Duodenal mucosa (tissue), 2 donors: ENCODE data around the gene KRTAP1-4.
"Not testable (repeated sequence)": the region's sequence is repeated elsewhere in the genome, so short reads cannot be mapped to it uniquely, and the experiment has no call there.

Source experiments
- H3K27ac ChIP-seq: one replicate; pipeline ENCODE4 v1.7.0; 2013; ENCODE audit warnings: low read depth, low read length
- H3K27me3 ChIP-seq, 2 donors: one replicate each; pipeline ENCODE4 v1.7.0; 2013; ENCODE audit warnings: low read length in 2 of 2, control low read depth in 1 of 2; ENCODE audit not compliant: insufficient read depth in 2 of 2, control insufficient read depth in 1 of 2
- H3K36me3 ChIP-seq, 2 donors: one replicate each; pipeline ENCODE4 v1.7.0; 2013; ENCODE audit warnings: low read length in 2 of 2, control low read depth in 1 of 2; ENCODE audit not compliant: insufficient read depth in 2 of 2, control insufficient read depth in 1 of 2
- H3K4me1 ChIP-seq, 2 donors: one replicate each; pipeline ENCODE4 v1.7.0; 2013; ENCODE audit warnings: low read length in 2 of 2, control low read depth in 1 of 2; ENCODE audit not compliant: insufficient read depth in 2 of 2, control insufficient read depth in 1 of 2
- H3K4me3 ChIP-seq, 2 donors: one replicate each; pipeline ENCODE4 v1.7.0; 2013; ENCODE audit warnings: low read length in 2 of 2, low read depth in 1 of 2
- H3K9ac ChIP-seq, 2 donors: one replicate each; pipeline ENCODE4 v1.7.0; 2013; ENCODE audit warnings: low read length in 2 of 2, low read depth in 1 of 2
- H3K9me3 ChIP-seq, 2 donors: one replicate each; pipeline ENCODE4 v1.7.0; 2013; ENCODE audit warnings: low read length in 2 of 2, control low read depth in 1 of 2; ENCODE audit not compliant: control insufficient read depth in 1 of 2

Gene KRTAP1-4

DNA sequence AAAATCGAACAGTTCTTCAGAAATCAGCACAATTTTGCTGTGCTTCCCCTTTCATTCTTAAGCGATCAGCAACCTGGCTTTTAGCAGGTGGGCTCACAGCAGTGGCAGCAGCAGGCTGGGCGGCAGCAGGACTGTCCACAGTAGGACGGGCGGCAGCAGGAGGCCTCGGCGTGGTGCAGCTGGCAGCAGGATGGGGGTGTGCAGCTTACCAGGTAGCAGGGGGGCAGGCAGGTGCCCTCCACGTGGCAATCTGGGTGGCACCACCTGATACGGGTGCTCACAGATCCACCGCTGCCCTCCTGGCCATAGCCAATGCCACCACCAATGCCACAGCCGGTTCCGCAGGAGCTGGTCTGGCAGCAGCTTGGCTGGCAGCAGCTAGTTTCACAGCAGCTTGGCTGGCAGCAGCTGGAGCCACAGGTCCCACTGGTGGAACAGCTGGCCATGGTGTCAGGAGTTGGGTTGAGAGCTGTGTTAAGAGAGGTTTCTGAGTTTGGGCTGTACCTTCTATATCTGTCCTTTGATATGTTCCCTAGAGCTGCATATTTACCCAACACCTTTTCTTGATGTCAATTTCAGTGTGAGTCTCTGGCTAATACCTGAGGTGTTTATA lies at the start of gene KRTAP1-4:
Gene KRTAP1-4, minus strand, starts transcription at position 563 of the 613 bp plus-strand sequence. Its CDS starts 117 bp downstream, at position 446.
- Histone ChIP-seq H3K36me3 (no peaks in the 10 kb centered on the region), H3K9me3 (no peaks in the 10 kb centered on the region)

DNA sequence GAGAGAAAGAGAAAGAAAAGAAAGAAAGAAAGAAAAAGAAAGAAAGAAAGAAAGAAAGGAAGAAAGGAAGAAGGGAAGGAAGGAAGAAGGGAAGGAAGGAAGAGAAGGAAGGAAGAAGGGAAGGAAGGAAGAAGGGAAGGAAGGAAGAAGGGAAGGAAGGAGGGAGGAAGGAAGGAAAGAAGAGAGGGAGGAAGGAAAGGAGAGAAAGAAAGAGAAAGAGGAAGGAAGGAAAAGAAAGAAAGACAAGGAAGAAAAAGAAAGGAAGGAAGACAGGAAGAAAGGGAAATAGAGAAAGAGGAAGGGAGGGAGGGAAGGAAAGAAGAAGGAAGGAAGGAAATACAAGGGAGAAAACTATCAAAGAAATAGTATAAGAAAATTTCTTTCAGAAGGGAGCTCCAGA lies 46.8 kb upstream of the KRTAP1-4 start:
- H3K9me3 ChIP-seq = no peaks in the 10 kb centered on the region
- H3K4me1 ChIP-seq = no peaks in the 10 kb centered on the region
- H3K27ac ChIP-seq = no peak overlapping the region
- no peaks in the 10 kb centered on the region for H3K36me3 ChIP-seq
- H3K27me3 ChIP-seq = peaks cover 0 to 6% of the 10 kb centered on the region in 2 donors
- H3K9ac ChIP-seq = no peak overlapping the region
- no peak overlapping the region for H3K4me3 ChIP-seq

More for the DNA sequence above, at the start of gene KRTAP1-4:
- Histone ChIP-seq H3K27ac (no peak within 1 kb of the TSS), H3K4me3 (no peak within 1 kb of the TSS), H3K4me1 (no peaks in the 10 kb centered on the region), H3K9ac (no peak within 1 kb of the TSS), H3K27me3 (peaks cover 0 to 3% of the 10 kb centered on the region in 2 donors)

DNA sequence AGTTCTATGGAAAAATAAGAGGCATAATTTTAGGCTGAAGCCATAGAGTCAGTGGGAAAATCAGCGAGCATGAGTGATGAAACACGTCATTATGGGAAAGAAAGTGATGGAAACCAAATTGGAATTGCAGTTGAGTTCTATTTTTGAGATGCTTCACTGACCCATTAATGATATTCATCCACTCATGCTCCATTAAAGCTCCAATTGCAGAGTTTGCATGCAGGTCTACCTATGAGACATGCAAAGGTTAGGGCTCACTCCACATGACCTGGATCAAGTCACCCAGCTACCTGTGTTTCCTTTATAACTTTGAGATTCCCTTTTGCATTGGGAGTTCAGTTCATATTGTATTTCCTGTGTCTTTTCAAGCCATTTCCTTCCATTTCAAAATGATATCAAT lies 43.7 kb upstream of the KRTAP1-4 start:
- H3K27me3 ChIP-seq = peaks cover 0 to 6% of the 10 kb centered on the region in 2 donors
- H3K4me1 ChIP-seq = no peaks in the 10 kb centered on the region
- no peak overlapping the region for H3K4me3 ChIP-seq
- no peaks in the 10 kb centered on the region for H3K36me3 ChIP-seq
- no peaks in the 10 kb centered on the region for H3K9me3 ChIP-seq
- no peak overlapping the region for H3K9ac ChIP-seq
- H3K27ac ChIP-seq = no peak overlapping the region

GRCh38 chr17:41071606-41072360 lies 41.8 kb upstream of the KRTAP1-4 start:
- no peaks in the 10 kb centered on the region for H3K9me3 ChIP-seq
- H3K4me1 ChIP-seq = no peaks in the 10 kb centered on the region
- H3K9ac ChIP-seq = no peak overlapping the region
- H3K4me3 ChIP-seq = no peak overlapping the region
- H3K27ac ChIP-seq = no peak overlapping the region
- no peaks in the 10 kb centered on the region for H3K36me3 ChIP-seq
- H3K27me3 ChIP-seq = peaks cover 0 to 6% of the 10 kb centered on the region in 2 donors

DNA sequence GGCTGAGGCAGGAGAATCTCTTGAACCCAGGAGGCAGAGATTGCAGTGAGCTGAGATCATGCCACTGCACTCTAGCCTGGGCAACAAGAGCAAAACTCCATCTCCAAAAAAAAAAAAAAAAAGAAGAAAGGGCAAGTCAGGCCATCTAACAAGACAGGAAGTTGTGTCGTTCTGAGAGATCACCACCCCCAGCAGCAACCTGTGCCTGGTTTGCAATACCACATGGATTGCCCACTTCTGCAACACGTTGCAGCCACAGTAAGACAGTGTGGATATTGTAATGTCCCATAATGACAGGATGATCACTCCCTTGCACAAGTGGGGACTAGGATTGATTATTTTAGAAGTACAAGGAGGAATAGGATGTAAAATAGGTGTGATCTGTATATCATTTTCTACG lies 39.0 kb upstream of the KRTAP1-4 start:
- Histone ChIP-seq H3K9me3 (no peaks in the 10 kb centered on the region), H3K27ac (no peak overlapping the region), H3K27me3 (no peaks in the 10 kb centered on the region), H3K9ac (no peak overlapping the region), H3K36me3 (no peaks in the 10 kb centered on the region), H3K4me1 (no peaks in the 10 kb centered on the region), H3K4me3 (no peak overlapping the region)

DNA sequence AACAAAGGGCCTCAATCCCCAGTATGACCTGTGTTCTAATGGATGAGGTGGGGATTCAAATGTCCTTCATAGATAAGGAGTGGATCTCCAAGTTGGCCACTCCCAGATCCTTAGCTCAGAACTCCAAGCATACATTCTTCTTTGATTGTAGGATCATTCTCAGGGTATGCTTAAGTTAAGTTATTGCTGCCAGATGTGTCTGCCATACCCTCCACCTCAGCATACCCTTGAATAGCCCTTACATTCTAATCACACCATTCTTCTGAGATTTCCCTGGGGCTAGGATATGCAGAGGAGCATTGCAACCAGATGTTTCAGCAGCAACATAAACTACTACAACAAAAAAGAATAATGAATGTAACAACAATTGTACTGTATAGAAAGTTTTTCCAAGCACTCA lies 37.3 kb upstream of the KRTAP1-4 start:
- no peaks in the 10 kb centered on the region for H3K9me3 ChIP-seq
- H3K36me3 ChIP-seq = no peaks in the 10 kb centered on the region
- H3K27me3 ChIP-seq = peaks cover 0 to 5% of the 10 kb centered on the region in 2 donors
- no peak overlapping the region for H3K27ac ChIP-seq
- no peaks in the 10 kb centered on the region for H3K4me1 ChIP-seq
- H3K9ac ChIP-seq = no peak overlapping the region
- H3K4me3 ChIP-seq = no peak overlapping the region

- Histone ChIP-seq H3K27ac (no peak within 1 kb of the TSS), H3K9me3 (no peaks in the 10 kb centered on the region), H3K4me1 (no peaks in the 10 kb centered on the region), H3K4me3 (no peak within 1 kb of the TSS), H3K27me3 (peaks cover 0 to 10% of the 10 kb centered on the region in 2 donors), H3K36me3 (no peaks in the 10 kb centered on the region), H3K9ac (no peak within 1 kb of the TSS)
Observed at GRCh38 chr17:41065829-41066624, 36.0 kb upstream of the KRTAP1-4 start, which contains the start of gene KRTAP2-4. KRTAP2-4 (minus strand) TSS chr17:41065879; CDS start chr17:41065845, 34 bp downstream.

DNA sequence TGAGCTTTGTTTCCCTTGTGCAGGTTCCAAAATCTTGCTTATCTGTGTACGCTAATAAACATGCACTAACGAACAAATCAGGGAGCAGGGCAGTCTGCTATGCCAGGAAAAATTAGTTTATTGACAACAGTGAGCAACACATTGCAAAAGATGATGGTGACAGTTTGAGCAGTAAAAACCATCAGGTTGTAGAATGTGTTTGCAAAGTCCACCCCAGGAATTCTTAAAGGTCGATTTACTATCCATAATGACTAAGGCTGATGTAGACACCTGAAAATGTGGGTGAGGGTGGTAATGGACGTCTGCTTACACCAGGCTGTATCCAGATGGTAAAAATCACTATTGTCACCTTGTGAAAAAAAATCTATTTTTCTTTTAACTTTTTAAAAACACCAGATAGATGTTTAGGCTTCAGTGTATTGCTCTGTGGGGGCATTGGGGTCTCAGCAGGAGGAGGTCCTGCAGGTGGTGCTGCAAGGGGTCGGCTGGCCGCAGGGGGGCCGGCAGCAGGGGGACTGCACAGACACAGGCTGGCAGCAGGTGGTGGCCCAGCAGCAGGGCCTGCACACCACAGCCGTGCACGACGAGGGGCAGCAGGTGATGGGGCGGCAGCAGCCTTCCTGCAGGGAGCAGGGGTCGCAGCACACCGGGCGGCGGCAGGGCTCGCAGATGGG lies 35.2 kb upstream of the KRTAP1-4 start:
- not testable (repeated sequence) for H3K9ac ChIP-seq, H3K9me3 ChIP-seq, H3K4me3 ChIP-seq, H3K36me3 ChIP-seq, H3K4me1 ChIP-seq, H3K27ac ChIP-seq
- peaks cover 0 to 17% of the 10 kb centered on the region in 2 donors for H3K27me3 ChIP-seq

DNA sequence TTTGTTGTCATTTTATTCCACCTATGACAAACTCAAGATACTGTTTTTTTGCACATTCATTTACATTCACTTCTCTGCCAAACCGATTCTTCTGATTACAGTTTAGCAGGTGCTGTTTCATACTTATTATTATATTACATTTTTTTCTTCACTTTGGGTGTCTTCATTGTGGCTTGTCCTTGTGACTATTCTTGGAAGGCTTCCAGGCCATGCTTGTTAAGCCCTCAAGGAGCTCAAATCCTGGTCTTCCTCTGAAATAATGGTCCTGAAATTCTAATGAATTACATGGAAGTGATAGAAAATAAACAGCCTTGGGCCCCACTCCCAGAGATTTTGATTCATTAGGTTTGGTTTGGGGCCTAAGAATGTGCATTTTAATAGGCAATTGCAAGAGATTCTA lies 34.3 kb upstream of the KRTAP1-4 start:
- H3K4me1 ChIP-seq = no peaks in the 10 kb centered on the region
- H3K27ac ChIP-seq = no peak overlapping the region
- H3K27me3 ChIP-seq = peaks cover 0 to 17% of the 10 kb centered on the region in 2 donors
- no peaks in the 10 kb centered on the region for H3K9me3 ChIP-seq
- no peaks in the 10 kb centered on the region for H3K36me3 ChIP-seq
- no peak overlapping the region for H3K4me3 ChIP-seq
- no peak overlapping the region for H3K9ac ChIP-seq
